NCI-H774 (cell line): ENCODE results near the gene TARM1.

ENCODE experiments used
- DNase-seq: peaks from one replicate; lab custom pipeline; 2025; lab: John Stamatoyannopoulos, UW

Gene TARM1

DNA sequence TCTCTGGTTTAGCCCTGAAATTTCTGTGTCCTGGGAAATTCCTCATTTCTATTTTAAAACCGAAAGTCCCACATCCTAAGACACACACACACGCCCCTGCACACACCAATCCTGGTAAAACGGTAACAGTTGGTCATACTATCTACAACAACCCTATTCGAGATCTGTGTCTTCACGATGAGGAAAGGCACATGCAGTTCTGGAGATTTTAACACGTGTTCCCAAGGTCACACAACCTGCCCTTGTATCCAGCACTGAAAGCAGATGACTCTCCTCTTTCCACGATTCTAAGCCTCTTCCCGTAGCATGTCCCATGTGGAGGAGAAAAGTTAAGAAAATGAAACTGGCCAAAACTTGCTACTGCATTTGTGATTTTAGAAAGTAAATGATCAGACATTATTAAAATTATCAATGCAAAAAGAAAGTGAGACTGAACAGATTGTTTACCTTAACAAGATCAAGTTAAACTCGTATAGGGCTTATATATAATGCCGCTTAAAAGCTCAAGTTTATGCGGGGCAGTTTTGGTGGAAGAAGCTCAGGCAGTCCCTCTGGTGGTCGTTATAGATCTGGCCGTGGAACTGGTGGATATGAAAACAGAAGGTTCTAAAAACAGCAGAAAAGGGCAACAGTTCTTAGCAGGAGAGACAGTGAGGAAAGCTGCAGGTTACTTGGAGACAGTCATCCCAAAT, 50.1 kb downstream of the TARM1 start:
- DNase-seq = no peak

DNA sequence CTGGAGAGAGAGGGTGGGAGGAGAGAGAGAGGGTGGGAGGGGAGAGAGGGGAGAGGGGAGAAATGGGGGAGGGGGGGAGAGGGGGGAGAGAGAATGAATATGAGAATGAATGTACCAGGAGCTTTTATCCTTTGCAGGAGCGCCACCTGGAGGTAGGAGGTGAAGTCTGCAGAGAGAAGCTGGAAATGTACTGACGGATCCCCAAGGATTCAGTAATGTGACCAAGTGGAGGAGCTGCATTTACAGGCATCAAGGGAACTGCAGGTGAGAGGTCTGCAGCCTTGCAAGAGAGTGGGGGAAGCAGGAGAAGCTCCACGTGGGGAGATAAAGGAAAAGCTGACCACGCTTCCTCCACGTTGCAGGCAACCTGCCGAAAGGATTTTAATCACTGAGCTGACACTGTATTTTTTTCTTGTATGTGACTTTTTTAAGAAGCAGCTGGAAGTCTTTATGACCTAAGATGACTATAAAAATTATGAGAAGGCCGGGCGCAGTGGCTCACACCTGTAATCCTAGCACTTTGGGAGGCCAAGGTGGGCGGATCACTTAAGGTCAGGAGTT, 51.2 kb downstream of the TARM1 start:
- DNase-seq = no peak

DNA sequence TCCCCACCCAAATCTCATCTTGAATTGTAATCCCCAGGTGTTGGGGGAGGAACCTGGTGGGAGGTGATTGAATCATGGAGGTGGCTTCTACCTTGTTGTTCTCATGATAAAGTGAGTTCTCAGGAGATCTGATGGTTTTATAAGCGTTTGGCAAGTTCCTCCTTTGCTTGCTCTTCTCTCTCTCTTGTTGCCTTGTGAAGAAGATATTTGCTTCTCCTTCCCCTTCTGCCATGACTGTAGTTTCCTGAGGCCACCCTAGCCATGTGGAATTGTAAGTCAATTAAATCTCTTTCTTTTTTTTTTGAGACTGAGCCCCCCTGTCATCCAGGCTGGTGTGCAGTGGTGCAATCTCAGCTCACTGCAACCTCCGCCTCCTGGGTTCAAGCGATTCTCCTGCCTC, 51.9 kb downstream of the TARM1 start:
- no peak for DNase-seq

DNA sequence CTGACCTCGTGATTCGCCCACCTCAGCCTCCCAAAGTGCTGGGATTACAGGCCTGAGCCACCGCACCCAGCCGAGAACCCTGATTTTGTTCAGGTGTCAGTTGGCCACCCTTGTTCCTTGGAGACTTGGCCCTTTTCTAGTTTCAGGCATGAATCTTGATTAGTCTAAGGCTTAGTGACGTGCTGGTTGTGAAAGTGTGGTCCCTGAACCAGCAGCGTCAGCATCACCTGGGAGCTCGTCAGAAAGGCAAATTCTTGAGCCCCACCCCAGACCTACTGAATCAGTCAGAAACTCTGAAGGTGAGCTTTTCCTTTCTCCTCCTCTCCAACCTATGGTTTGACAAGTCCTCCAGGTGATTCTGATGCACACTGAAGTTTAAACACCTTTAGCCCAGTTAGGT, 54.5 kb downstream of the TARM1 start:
- DNase-seq = no peak

DNA sequence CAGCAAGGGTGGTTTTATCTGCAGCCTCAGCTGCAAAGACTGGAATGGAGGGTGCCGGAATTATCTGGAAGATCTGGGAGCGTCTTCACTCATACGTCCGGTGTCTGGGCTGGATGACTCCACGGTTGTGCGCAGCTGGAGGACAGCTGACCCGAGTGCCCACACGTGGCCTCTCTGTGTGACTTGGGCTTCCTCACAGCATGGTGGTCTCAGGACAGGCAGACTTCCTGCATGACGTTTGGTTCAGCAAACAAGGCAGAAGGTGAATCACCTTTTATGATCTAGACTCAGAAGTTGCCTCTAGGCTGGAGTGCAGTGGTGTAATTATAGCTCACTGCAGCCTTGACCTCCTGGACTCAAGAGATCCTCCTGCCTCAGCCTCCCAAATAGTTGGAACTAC, 56.5 kb downstream of the TARM1 start:
- no peak for DNase-seq

DNA sequence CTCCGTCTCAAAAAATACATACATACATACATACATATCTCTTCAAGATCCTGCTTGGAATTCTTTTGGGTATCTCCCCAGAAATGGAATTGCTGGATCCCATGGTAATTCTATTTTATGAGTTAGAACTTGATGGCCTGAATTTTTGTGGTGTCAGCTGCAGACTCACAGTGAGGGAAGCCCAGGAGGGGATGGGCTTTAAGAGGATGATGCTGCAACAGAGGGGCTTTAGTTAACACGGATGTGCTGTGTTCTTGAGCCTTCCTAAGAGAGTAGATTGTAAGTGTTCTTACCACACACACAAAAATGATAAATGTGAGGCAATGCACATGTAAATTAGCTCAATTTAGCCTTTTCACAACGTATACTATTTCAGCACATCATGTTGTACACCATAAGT, 58.0 kb downstream of the TARM1 start:
- no peak for DNase-seq

DNA sequence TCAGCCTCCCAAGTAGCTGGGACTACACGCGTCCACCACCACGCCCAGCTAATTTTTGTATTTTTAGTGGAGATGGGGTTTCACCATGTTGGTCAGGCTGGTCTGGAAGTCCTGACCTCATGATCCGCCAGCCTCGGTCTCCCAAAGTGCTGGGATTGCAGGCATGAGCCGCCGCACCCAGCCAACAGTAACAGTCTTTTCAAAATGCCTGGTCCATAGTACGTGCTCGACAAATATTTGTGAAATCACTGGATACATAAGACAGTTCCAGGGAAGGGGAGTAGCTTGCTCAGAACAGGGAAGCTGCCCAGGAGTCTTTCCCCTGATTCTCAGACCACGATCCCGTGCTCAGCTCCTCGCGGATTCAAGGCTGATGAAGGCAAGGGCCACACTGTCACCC, 59.2 kb downstream of the TARM1 start:
- no peak for DNase-seq

DNA sequence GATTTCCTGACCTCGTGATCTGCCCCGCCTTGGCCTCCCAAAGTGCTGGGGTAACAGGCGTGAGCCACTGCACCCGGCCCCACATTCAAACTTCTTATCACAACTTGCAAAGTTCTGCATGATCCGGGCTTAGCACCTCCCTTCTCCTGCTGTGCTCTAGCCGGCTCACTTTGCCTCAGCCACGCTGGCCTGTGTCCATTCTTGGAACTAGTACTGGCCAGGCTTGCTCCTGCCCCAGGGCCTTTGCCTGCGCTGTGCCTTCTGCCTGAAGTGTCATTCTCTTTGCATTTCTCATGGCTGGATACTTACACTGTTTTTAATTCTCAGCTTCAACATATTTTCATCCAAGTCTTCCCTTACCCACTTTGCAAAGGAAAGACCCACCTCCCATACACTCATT, 59.8 kb downstream of the TARM1 start:
- DNase-seq = no peak
